Stimulated activated CD4-positive, alpha-beta T cell treated with anti-CD3 and anti-CD28 coated beads, Interleukin-15, amount 100 ng/mL, for 48 hours (primary cell): Measurements from ENCODE around the gene TRIP13.

ENCODE experiments used
- DNase-seq, 2 donors: peaks; one replicate each; pipeline ENCODE4 v3.0.0-alpha.2; 2020; ENCODE audit warnings: low read depth in 2 of 2

TRIP13 gene

DNA sequence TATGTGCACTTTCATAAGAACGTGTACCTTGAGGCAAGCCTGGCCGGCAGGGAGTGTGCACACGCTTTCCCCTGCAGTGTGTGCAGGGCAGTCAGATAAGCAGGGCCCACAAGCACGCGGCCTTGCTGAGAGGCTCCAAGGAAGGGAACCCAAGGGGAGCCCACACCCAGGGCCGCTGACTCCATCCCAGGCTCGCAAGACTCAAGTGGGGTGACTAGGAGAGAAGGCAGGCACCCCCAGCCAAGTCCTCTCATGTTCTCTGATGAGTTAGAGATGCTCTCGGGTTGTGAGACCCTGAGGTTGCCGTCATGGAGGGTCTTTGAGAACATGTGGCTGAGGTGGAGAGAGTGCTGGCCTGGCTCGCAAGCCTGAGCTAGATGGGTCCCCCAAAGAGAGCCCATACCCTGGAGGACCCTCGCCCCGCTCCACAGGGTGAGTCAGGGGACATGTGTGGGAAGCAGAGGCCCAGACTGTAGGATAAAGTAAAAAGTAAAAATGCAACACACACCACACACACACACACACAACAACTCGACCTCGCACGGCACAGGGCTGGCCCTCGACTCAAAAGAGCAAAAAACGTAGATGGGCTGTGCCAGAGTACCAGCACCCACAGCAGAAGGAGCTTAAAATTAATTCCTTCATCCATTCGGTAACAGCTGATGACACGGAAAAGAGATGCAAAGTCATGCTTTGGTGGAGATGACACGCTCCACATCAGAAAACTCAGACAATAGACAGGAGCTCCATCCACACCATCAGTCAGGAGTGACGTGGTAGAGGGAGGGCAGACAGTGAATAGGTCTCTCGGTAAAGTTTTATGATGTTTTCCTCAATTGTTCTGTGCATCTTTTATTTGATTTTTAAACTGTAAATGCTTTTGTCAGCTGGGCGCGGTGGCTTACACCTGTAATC, 61.1 kb downstream of the TRIP13 start:
- DNase-seq, result no peak

DNA sequence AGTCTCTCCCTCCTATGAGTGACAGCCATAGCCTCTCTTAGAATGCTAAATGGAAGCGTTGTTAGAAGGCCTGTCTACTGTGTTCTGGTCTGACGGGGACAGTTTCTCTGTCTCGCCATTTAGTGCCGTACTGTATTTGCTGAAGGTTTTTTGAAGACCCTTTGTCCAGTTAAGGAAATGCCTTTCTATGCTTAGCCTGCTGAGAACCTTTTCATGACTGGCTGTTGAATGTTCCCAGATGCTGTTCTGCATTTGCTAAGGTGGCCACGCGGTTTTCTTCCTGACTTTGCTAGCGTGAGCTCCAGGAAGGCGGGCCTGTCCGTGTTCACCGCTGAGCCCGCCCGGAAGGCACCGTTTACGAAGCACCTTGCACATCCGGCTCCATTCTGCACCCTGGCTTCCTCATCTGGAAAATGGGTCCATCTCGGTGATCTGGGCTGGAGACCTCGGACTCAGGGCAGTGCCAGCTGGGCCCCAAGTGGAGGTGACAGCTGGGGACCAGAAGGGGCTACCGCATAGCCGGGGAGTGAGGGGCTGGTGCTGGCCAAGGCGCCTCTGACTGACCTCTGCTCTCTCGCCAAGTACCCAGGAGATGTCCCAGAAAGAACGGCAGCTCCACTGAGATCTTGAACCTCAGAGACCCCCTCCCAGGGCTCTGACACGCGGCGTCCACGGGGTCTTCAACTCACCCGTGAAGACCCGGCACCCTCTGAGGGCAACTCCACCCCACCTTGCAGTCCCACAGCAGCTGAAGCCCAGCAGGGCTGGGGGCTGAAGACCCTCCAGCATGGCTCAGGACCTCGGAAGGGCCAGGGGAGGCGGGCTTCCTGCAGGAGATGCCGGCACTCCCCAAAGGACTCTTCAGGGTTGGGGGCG, 63.4 kb downstream of the TRIP13 start:
- no peak for DNase-seq

DNA sequence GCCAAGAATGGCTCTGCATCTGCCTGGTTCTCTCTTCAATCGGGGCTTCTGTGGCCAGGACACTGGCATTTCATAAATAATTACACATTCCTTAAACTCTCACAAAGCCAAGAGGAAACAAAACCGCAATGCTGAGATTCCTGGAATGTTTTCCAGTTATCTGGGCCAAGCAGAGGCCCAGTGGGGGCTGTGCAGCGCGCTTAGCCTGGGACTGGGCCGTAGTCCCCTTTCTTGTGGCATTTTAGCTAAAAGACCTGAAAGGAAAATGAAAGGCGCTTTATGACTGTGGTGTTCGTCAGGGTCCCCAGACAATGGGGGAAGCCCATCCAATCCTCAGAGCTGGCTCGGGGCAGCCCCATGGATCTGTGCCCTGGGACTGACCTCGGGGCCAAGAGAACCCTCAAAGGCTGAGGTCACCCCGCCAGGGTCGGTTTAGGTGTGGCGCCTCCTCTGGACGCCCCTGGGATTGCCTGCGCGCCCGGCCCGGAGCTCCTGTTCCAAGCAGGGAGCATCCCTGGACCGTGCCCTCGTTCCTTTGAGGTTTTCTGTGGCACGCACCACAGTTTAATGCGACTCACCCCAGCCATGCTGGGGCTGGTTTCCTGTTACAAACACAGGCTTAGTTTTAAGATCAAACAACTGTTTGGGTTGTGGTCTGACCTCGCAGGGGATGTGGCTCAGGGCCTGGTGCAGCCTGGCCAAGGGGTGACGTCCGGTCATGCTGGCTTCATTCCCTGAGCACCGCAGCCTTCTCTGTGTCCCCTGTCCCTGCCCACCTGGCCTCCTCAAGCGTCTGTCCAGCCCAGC, 64.5 kb downstream of the TRIP13 start:
- peak; percentile 27 to 31 for DNase-seq

DNA sequence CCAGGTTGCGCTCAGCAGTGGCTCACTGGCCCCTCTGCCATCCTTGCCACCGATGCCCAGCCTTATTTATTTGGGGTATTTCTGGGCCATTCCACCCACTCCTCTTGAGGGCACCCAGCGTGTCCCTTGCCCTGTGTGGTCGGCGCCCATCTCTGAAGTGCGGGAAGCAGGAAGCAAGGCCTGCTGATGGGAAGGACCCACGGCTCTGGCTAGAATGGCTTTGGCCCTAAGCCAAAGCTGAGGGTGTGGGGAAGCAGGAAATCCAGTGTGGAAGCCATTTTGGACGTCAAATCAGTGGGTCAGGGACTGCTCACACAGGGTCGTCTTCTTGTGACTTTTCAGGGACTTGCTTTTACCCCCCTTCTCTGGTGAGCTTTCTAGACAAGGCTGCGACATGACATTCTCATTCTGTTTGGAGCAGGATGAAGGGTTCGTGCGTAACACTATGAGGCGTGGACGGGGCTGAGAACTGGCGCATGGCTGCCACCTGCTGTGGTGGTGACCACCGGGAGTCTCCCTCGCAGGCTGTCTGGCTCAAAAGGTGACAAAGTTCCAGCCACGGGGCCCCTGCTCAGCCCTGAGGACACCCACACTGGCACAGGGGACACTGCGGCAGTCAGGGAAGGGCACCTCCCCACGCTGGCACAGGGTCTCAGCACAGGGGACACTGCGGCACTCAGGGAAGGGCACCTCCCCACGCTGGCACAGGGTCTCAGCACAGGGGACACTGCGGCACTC, 65.2 kb downstream of the TRIP13 start:
- DNase-seq, result no peak

DNA sequence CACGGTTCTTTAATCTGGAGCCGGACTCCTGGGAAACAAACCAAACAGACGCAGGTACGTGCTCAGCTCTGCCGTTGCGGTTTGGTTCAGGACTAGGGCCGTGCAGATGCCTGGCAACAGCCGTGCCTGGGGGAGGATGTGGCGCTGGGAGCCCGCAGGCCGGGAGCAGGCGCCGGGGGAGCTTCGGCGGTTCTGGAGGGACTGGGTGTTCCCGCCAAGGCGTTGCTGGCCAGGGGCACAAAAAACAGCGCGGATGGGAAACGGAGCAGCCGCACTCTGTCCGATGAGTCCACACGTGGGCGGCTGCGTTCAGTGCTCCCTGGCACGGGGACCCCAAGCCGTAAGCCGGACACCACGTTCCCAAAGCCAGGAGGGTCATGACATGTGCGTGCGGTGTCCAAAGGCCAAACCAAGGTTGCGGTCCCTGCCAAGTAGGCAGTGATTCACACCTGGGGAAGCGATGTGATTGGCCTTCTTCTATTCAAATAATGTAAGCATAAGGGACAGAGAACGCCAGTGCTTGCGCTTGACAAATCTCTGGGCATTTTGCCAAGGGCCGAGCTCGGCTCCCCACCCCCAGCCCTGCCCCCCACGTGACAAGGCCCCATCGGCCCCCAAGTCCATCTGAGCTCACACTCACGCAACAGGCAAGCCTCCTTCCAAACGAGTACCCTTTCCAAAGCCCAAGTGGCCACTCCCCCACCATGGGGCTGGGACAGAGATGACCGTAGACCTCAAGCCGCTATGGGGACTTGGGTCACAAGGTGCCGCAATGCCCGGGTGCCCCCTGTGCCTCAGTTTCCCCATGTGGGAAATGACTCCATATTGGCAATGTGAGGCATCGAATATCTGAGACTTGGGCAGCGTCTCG, 66.3 kb downstream of the TRIP13 start:
- DNase-seq, result no peak

DNA sequence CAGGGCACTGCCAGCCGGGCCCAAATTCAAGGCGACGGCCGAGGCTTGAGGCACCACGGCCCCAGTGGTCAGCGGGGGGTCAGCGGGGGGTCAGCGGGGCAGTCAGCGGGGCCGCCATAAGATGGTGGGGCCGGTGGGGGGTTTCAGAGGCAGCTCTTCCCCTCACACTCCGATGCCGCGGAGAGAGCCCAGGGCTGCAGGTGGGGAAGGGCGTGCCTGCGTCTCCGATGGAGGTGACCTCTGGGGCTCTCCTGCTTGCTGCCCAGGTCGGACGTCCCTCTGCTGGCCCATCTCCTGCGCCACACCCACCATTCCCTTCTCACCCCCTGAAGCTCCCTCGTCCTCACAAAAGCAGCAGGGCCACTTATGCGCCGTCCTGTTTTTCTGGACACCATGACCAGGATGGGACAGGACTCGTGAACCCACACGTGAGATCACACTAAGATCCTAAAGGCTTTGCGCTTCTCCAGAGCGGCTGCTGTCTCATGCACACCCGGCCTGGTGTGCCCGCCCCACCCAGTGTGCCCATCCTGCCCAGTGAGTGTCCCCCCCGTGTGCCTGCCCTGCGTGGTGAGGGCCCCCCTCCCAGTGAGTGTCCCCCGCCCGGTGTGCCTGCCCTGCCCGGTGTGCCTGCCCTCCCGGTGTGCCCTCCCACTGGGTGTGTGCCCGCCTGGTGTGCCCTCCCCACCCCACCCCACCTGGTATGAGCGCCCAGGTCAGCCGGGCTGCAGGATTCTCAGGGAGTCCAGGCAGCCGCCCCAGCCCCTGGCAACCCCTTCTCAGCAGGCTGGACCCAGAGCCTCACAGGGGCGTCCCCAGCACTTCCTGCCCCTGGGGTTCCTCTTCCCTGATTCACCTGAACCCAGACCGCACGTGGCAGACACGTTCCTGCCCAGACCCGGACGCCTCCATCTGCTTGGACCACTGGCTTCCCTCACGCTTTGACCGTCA, 67.2 kb downstream of the TRIP13 start:
- DNase-seq, result no peak

DNA sequence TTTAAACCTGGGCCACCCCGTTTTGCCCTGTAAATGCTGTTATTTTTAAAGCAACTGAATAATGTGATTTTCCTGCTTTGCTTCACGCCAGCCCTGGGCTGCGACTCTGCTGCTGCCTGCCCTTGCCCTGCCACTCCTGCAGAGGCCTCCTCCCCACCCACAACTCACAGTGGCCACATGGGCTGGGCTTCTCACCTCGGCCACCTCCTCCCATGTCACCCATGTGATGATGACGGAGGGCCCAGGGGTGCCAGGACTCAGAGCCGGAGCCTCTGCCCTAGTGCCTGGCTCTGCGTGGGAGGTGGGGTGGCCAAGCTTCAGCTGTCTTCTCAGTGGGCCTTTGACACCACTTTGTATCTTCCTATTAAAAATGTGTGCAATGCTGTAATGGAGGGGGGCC, 67.9 kb downstream of the TRIP13 start:
- DNase-seq, result no peak

DNA sequence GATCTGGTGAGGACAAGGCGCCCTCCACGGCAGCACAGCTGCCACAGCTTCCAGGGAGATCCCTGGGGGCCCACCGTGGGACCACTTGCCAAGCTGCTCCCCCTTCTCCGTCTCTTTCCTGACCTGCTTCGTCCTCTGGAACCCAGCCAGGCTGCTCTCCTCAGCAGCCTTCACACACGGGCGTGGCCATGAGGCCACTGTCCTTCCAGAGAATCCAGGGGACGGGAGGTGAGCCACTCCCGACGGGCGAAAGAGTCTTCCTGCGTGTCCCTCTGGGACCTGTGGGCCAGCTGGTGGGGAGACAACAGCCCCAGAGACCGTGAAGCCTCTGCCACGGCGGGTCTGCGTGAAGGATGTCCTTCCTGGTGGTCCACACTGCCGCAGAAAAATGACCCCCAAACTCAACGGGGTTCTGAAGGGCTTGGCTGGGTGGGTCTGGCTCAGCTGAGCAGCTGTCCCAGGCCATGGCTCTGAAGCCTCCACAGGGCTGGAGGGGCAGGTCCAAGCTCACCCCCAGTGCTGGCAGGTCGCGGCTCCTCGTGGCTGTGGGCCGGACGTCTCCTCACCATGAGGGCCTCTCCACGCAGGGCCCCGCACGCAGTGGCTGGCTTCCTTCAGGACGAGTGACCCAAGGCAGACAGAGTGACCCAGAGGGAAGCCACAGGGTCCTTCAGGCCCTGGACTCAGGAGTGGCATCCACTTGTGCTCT, 68.5 kb downstream of the TRIP13 start:
- DNase-seq, result no peak

DNA sequence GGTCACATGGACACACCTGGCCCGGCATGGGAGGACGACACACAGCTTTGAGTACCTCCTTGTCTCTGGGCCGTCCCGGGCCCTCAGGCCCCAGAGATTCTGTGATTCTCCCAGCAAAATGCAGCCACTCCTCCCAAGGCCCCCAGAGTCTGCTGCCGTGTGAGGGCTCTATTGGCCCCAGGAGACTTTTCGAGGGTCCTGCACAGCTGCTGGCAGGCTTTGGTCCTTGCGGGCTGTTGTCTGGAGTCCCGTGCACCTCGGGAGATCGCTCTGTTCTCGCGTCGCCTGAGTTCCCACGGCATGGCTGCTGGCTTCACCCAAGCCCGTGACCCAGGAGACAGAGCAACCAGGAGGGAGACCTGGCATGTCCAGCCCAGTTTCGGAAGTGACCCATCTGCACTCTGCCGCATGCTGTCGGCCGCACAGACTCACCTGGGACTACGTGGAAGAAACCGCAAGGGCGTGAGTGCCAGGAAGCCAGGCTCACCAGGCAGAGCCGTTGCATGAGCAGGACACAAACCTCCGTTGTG, 69.1 kb downstream of the TRIP13 start:
- DNase-seq, result no peak

DNA sequence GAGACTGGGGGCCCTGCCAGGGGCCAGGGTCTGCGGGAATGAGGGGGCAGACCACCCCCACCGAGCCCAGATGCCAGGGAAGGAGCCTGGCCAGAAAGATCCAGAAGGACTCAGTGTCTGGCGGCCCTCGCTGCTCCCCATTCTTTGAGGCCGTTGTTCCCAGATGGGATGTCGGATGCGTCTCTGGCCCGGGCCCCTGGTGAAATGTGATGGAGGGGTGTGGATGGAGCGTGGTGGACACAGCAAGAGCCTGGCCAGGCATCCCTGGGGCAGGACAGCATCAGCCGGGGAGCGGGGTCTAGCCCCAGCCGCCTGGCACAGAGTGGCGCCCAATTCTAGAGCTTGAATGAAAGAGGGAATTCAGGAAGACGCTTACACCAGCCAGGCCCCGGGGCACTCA, 69.7 kb downstream of the TRIP13 start:
- no peak for DNase-seq

DNA sequence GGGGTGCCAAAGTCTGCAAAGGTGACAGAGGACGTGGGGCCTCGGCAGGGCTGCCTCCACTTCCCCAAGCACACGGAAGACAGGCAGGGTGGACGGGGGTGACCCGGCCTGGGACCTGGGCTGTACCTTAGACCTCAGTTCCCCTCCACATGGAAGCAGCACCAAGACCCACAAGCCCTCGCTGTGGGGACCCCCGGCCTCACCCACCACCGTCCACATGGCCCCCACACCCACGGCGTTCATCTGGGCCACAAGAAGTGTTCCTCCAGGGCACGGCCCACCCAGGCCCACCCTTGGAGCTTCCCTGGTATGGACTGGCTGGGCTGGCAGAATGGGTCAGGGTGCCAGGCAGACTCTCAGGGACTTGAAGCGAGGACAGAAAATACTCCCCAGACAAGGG, 70.1 kb downstream of the TRIP13 start:
- DNase-seq, result no peak

DNA sequence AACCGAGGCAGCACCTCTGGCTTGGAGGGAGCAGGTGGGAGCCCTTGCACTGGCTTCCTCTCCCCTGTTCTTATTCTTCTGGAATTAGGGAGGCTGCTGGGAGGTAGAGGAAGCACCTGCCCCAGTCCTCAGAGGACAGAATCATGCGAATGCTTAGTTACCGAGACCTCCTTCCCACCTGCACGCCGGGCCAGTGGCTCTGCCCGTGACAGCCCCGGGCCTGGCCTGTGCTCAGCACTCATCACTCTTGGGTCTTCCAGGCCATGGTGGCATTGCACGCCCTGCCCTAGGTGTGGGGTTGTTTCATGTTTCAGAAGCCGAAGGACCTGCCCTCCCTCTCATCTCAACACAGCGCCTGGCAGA, 70.6 kb downstream of the TRIP13 start:
- DNase-seq, result no peak

DNA sequence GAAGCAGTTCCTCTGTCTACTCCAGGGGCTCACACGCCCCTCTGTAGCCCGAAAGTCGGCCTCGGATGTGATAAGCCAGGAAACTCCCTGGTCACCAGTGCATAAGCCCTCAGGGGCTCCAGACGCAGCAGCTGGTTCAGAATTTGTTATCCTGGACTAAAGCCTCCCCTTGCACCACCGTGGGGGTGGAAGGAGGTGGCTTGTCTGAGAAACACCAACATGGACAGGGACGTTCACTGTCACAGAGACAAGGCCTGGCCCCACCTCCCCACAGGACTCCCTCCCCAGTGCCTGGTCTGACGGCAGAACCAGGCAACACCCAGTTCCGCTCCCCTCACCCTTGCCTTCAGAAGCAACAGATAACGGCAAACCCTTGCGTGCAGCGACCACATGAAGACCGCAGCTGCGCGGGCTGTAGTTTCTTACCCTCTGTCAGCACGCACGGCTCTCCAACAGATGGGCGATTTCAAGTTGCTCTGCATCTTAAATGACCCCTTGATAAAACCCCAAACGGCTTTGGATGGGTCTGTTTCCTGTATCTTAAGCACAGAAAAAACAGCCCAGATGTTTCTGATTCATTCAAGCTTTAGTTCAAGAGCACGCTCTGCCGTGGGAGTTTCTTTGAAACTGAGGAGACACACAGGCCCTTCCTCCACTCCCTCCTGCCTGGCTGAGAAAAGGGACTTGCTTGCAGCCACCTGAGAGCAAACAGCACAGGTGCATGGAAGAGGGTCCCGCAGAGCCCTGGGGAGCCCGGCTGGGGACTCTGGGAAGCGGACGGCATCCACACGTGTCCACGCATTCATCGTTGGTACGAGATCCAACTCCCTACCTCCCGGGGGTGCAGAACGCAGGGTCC, 71.2 kb downstream of the TRIP13 start:
- DNase-seq, result peak; percentile 25 to 35

DNA sequence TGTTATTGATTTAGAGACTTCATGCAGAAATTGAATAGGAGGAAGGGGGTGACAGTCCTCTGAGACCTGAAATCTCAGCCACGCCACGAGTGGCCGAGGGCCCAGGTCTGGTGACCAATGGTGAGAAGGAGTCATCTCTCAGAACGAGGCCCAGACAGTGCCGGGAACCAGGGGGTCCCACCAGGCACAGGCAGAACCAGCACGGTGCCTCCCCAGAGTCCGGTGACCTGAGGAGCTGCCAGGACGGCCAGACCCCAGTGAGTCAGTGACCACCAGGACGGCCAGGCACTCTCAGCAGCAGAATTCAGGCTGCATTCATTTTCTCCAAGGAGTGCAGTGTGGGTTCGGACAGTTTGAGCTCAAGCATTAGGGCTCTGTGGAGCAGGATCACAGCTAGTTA, 72.1 kb downstream of the TRIP13 start:
- DNase-seq, result no peak

DNA sequence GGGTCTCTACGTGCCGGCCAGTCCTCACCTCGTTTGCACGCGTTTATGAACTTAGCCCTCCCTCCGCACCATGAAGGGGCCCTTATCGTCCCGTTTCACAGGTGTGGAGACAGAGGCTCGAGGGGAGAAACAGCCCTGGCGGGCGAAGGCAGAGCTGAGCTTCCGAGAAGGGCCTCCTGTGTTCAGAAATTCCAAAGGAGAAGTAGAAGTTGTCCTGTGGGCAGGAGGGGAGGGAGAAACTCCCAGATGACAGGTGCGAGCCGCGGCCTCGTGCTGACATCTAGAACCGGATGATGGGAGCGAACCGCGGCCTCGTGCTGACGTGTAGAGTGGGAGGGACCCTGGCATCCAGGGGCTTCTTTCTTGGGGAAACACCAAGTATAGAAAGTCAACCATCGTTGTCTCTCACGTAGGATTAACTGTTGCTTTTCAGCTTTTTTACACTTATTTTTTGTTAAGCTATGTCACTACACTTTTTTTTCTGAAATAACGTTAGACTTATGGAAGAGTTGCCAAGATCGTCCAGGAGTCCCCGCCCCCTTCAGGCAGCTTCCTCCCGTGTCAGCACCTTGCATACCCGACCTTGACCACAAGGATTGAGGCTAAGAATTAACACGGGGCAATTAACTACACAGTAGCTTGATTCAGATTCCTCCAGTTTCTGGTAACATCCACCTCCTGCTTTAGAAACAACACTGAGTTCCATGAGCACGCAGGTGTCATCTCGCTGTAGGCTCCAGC, 73.1 kb downstream of the TRIP13 start:
- DNase-seq, result no peak

DNA sequence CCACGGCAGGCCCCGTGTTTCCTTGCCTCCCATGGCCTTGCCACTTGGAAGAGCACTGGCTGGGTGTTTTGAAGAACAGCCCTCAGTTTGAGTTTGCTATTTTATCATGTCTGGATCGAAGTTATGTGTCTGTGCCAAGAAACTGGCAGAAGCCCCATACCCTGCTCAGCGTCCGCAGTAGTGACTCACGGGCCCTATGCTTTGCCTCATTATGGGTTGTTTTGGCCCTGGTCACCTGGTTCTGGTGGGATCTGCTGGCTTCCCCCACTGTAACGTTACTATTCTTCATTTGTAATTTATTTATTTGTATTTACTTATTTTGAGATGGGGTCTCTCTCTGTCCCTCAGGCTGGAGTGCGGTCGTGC, 73.6 kb downstream of the TRIP13 start:
- no peak for DNase-seq

DNA sequence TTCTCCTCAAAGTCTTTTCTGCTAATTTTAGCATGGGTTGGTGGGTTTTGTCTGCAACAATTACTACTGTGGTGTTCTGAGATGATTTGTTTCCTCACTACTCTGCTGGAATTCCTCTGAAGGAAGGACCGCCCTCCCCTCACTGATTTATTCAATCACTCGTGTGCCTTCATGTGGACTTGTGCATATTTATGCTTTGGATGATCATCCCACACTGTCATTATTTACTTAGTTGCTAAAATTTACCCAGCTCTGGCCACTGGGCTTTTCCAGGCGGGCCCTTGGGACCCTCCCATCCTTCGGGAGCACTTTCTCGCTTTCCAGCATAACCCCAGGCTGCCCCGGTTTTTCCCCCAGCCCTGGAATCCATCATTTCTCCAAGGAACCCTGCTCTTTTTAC, 74.3 kb downstream of the TRIP13 start:
- no peak for DNase-seq
